Urinary bladder (tissue), 2 donors: ENCODE results near the gene SUMO1. TPM values are rescaled to one million over a fixed set of nuclear protein-coding genes. Genes with fewer than 3 reads are reported as not detected.

Experiments used
- polyA plus RNA-seq: library from polyadenylated mRNA; stranded (reverse); fragments of 200-250 nt; gene quantifications from one replicate; pipeline ENCODE4 v1.2.3, GENCODE V29; 2013
- small RNA-seq: library from RNA; depleted of rRNA; stranded (forward); fragments of <200 nt; gene quantifications from one replicate; pipeline ENCODE3, GENCODE V24; 2014
- total RNA-seq: library from RNA; depleted of rRNA; stranded (reverse); fragments of >200 nt; gene quantifications from one replicate; pipeline ENCODE4 v1.2.3, GENCODE V29; 2014
- donor health status: healthy.

The SUMO1 gene
- total and polyA plus RNA-seq, 2 donors: 72.7 to 134 TPM

Small RNAs within 50 kb of the gene (small RNA-seq; reads per million reads assigned to genes)
- gene AC079354.2 (not detected), gene RF00575 (not detected), gene SNORD70 (164 reads per million, percentile 98 among the genes with 10 or more reads in this experiment)

Other genes with a start within 250 kb of the SUMO1 start
- 69.5 TPM for gene FZD7, start 204.7 kb downstream of the SUMO1 start, total RNA-seq
- 92.2 TPM for gene FZD7, start 204.7 kb downstream of the SUMO1 start, polyA plus RNA-seq
- 0.16 TPM for gene KIAA2012, start 165.3 kb downstream of the SUMO1 start, total RNA-seq
- 0.05 TPM for gene KIAA2012, start 165.3 kb downstream of the SUMO1 start, polyA plus RNA-seq
- 96.8 TPM for gene NOP58, start 27.2 kb upstream of the SUMO1 start, total RNA-seq
- gene NOP58, start 27.2 kb upstream of the SUMO1 start, polyA plus RNA-seq: 39.5 TPM
- gene BMPR2, start 137.7 kb upstream of the SUMO1 start, total RNA-seq: 86.7 TPM
- gene BMPR2, start 137.7 kb upstream of the SUMO1 start, polyA plus RNA-seq: 20.1 TPM